A673 (cell line): Measurements from ENCODE around the gene HJURP.

Experiments
- CTCF ChIP-seq: fragments of 300-800, 200-600 bp; sonication (generic); conservative IDR thresholded peaks from 2 replicates; pipeline ENCODE4 v1.5.1; 2017; ENCODE audit warnings: low read depth, mild to moderate bottlenecking, antibody characterized with exemption, low read length, moderate library complexity, mixed read lengths
- EZH2 ChIP-seq: fragments of 200-600 bp; sonication (generic); IDR thresholded peaks from 2 replicates; pipeline ENCODE4 v1.6.1; 2017; ENCODE audit warnings: borderline replicate concordance, low read depth, mild to moderate bottlenecking, mixed read lengths, antibody characterized with exemption, low read length; ENCODE audit not compliant: poor library complexity, severe bottlenecking

GRCh38 chr2:233798335-233799086, 55.8 kb downstream of the HJURP start:
- TF ChIP-seq CTCF, result no peak
- TF ChIP-seq EZH2, result no peak
